Measurements from ENCODE around the gene SPATS2. TPM values are rescaled to one million over a fixed set of nuclear protein-coding genes. Genes with fewer than 3 reads are reported as not detected.

Gene SPATS2
- total and polyA plus RNA-seq, 2 donors (not counting 3 experiments of a cell fraction or from before 2014, with no cell fraction given) = 55.8 to 66.5 TPM

GRCh38 chr12:49556391-49557186 is 189.3 kb downstream of the SPATS2 start:
- DNase-seq (ENCODE audit: low read depth, low spot score) (no peak), FAIRE-seq (no peak)
- H3K4me2 ChIP-seq (ENCODE audit: insufficient read depth, low read length) = no peak overlapping the region
- POLR2A ChIA-PET = no interaction called here
- no peaks in the 10 kb centered on the region for H4K20me1 ChIP-seq (replicated peaks; ENCODE audit: control insufficient read depth, extremely low read depth, insufficient read depth, low read length)
- H3K27me3 ChIP-seq (ENCODE audit: control insufficient read depth in 2 of 2, insufficient read depth in 2 of 2, low read length in 2 of 2) = no peaks in the 10 kb centered on the region
- intact Hi-C loops (cut with micrococcal nuclease) = no loop called here
- no peaks in the 10 kb centered on the region for H3K79me2 ChIP-seq (ENCODE audit: control insufficient read depth, insufficient read depth, low read length)
- no peaks in the 10 kb centered on the region for H3K4me1 ChIP-seq (ENCODE audit: control insufficient read depth, extremely low read depth, insufficient read depth, low read length)
- H3K9me1 ChIP-seq (replicated peaks; ENCODE audit: control insufficient read depth, extremely low read depth, insufficient read depth, low read length) = no peaks in the 10 kb centered on the region
- peaks cover 4 to 31% of the 10 kb centered on the region in 2 experiments for H3K36me3 ChIP-seq (ENCODE audit: control insufficient read depth in 2 of 2, extremely low read depth in 1 of 2, insufficient read depth in 2 of 2, low read length in 2 of 2)
- H3K4me3 ChIP-seq (replicated peaks in 1 of 3; ENCODE audit: insufficient read depth in 1 of 3, low read depth in 1 of 3, low read length in 3 of 3) = no peak overlapping the region
- no peak overlapping the region for H2AFZ ChIP-seq (ENCODE audit: low read depth, low read length)
- dilution Hi-C loops (cut with MboI; ENCODE audit: extremely low pct_ligation_motif_present, low sequenced_read_pairs) = no loop called here
- no peak overlapping the region for H3K27ac ChIP-seq (ENCODE audit: insufficient read depth, low read depth, low read length)
- TF ChIP-seq POLR2AphosphoS5 (IDR thresholded peaks at IDR 0.05; ENCODE audit: insufficient read depth, low read depth, low read length) = no peak
- TF ChIP-seq POLR2A (IDR thresholded peaks at IDR 0.05; ENCODE audit: low read depth, low read length) = no peak
- TF ChIP-seq MYC (IDR thresholded peaks at IDR 0.05; ENCODE audit: low read depth, low read length) = no peak
- no peak for TF ChIP-seq JUN (IDR thresholded peaks at IDR 0.05; ENCODE audit: borderline replicate concordance, insufficient read depth, insufficient read length, low read depth)
- no peak for TF ChIP-seq FOS (IDR thresholded peaks at IDR 0.05; ENCODE audit: borderline replicate concordance, insufficient read depth, low read length)
- TF ChIP-seq GATA2 (IDR thresholded peaks at IDR 0.05; ENCODE audit: insufficient read depth, insufficient read length, low read depth, low read length) = no peak
- no peak for TF ChIP-seq CTCF (IDR thresholded peaks at IDR 0.05; ENCODE audit: extremely low read depth in 1 of 2, insufficient read depth in 1 of 2, low read depth in 1 of 2, low read length in 2 of 2)
- TF ChIP-seq EZH2 (IDR thresholded peaks at IDR 0.05; ENCODE audit: borderline replicate concordance, low read depth, low read length, severe bottlenecking) = no peak
- TF ChIP-seq MAX (IDR thresholded peaks at IDR 0.05; ENCODE audit: insufficient read depth, insufficient read length) = no peak
- no peaks in the 10 kb centered on the region for H3K9me3 ChIP-seq (replicated peaks; ENCODE audit: control insufficient read depth, insufficient read depth, low read length)
- H3K9ac ChIP-seq (replicated peaks; ENCODE audit: extremely low read depth, insufficient read depth, low read length) = no peak overlapping the region
- CTCF ChIA-PET = interaction anchor here (1.0 to 3.2 kb wide), 7 partner anchors 8 to 225 kb away, joined by 3 to 29 read pairs (median 4); no protein-coding TSS in a partner anchor
- no TSS peak for BruUV-seq (replicated peaks)

Measured in endothelial cell of umbilical vein (primary cell).